IPS-18a (cell line): ENCODE results near the gene CADPS.

Source experiments
- H3K27ac ChIP-seq: one replicate; pipeline ENCODE4 v1.5.1; 2013; ENCODE audit warnings: low read length
- H3K27me3 ChIP-seq: one replicate; pipeline ENCODE4 v1.6.1; 2013; ENCODE audit warnings: mild to moderate bottlenecking, low read length; ENCODE audit not compliant: control insufficient read depth, insufficient read depth
- H3K36me3 ChIP-seq: one replicate; pipeline ENCODE4 v1.6.1; 2013; ENCODE audit warnings: low read depth, low read length; ENCODE audit not compliant: control insufficient read depth
- H3K4me1 ChIP-seq: one replicate; pipeline ENCODE4 v1.6.1; 2013; ENCODE audit warnings: low read depth, low read length; ENCODE audit not compliant: control insufficient read depth
- H3K4me3 ChIP-seq: one replicate; pipeline ENCODE4 v1.5.1; 2013; ENCODE audit warnings: low read length
- H3K9ac ChIP-seq: one replicate; pipeline ENCODE4 v1.6.1; 2013; ENCODE audit warnings: mild to moderate bottlenecking, low read length, moderate library complexity
- H3K9me3 ChIP-seq: one replicate; pipeline ENCODE4 v1.6.1; 2013; ENCODE audit warnings: low read depth, low read length; ENCODE audit not compliant: control insufficient read depth

CADPS gene

GRCh38 chr3:62559831-62560445, 315.3 kb downstream of the CADPS start:
- H3K4me3 ChIP-seq: no peak overlapping the region
- no peaks in the 10 kb centered on the region for H3K9me3 ChIP-seq
- no peaks in the 10 kb centered on the region for H3K27me3 ChIP-seq
- H3K27ac ChIP-seq: no peak overlapping the region
- no peak overlapping the region for H3K9ac ChIP-seq
- H3K4me1 ChIP-seq: no peaks in the 10 kb centered on the region
- no peaks in the 10 kb centered on the region for H3K36me3 ChIP-seq

DNA sequence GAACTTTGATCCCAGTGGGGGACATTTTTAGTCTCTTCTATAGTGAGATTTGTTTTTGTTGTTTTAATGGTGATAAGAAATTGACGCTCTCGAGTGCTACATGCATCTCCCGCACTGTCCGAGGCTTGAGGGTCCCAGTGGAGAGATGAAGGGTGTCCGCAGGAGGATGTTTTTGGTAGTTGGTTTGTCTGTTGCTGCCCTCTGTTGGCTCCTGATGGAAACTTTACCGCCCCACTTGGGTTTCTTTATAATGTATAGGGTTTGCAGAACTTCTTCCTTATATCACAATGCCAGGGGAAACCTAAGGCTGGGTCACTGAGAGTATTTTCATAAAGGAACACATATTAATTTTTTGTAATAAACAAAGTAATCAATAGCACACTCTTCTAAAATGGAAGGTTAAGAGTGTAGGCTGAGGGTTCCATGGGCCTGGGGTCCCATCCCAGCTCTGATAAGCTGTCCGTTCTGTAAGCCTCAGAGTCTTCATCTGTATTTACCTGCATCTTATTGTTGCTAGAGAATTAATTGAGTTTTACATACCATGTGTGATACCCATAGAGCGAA, 316.6 kb downstream of the CADPS start:
- no peaks in the 10 kb centered on the region for H3K27me3 ChIP-seq
- H3K9ac ChIP-seq: no peak overlapping the region
- no peak overlapping the region for H3K27ac ChIP-seq
- no peaks in the 10 kb centered on the region for H3K9me3 ChIP-seq
- no peaks in the 10 kb centered on the region for H3K4me1 ChIP-seq
- no peaks in the 10 kb centered on the region for H3K36me3 ChIP-seq
- no peak overlapping the region for H3K4me3 ChIP-seq

- Histone ChIP-seq H3K27ac (no peak overlapping the region), H3K36me3 (no peaks in the 10 kb centered on the region), H3K4me1 (no peaks in the 10 kb centered on the region), H3K9ac (no peak overlapping the region), H3K27me3 (no peaks in the 10 kb centered on the region), H3K9me3 (no peaks in the 10 kb centered on the region), H3K4me3 (no peak overlapping the region)
Measured at GRCh38 chr3:62557983-62558382, 317.2 kb downstream of the CADPS start.

- Histone ChIP-seq H3K36me3 (no peaks in the 10 kb centered on the region), H3K4me3 (no peak overlapping the region), H3K27me3 (no peaks in the 10 kb centered on the region), H3K4me1 (no peaks in the 10 kb centered on the region), H3K9me3 (no peaks in the 10 kb centered on the region), H3K27ac (no peak overlapping the region), H3K9ac (no peak overlapping the region)
Measured at GRCh38 chr3:62557450-62557849, 317.8 kb downstream of the CADPS start.

DNA sequence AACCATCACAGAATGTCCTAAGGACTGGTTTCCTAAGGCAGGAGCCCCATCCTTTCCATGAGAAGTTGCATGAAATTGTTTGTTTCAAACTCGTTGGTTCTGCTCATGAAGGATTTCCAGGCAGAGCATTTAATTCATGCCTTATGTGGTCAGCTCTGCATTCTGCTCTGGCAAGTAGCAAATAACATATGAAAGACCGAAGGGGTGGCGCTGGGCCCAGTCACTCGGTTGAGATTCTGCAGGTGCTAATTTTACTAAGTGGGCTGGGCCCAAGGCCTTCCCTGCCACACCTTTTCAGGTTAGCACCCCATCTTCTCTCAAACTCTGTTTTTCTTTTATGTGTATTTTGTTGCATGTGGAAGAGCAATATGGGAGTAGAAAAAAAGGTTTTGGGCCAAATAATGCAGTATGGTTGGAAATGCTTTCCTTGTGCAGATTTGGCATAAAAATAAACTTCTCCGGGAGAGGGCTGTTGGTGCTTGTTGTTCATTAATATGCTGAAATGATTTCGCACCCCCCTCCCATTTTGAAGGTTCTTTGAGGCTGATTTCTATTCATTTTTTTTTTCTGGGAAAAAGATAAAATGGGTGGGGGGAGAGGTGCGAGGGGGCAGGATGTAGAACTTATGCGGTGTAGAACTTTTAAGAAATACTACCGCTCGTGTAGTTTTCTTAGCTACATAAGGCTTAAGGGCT, 318.9 kb downstream of the CADPS start:
- Histone ChIP-seq H3K27ac (no peak overlapping the region), H3K4me3 (no peak overlapping the region), H3K27me3 (no peaks in the 10 kb centered on the region), H3K4me1 (no peaks in the 10 kb centered on the region), H3K9ac (no peak overlapping the region), H3K36me3 (no peaks in the 10 kb centered on the region), H3K9me3 (no peaks in the 10 kb centered on the region)

GRCh38 chr3:62554264-62554799, 320.9 kb downstream of the CADPS start:
- Histone ChIP-seq H3K27me3 (no peaks in the 10 kb centered on the region), H3K9me3 (no peaks in the 10 kb centered on the region), H3K9ac (no peak overlapping the region), H3K4me3 (no peak overlapping the region), H3K4me1 (no peaks in the 10 kb centered on the region), H3K27ac (no peak overlapping the region), H3K36me3 (no peaks in the 10 kb centered on the region)

DNA sequence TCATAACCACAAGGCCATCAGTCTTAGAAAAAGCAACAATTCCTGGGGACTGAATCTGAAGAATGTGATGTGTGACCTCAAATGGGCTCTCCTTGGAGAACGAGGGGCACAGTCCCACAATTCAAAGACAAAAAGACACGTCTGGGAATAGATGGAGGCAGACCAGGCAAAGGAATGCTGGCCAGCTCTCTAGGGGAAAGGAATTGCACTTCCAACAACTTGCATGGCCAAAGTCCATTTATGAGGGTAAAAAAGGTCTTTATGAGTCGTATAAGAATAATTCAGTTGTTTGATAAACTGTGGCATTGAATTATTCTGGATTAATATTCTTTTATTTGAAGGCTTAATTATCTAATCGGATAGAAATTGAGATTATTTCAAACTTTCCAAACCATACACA, 321.4 kb downstream of the CADPS start:
- Histone ChIP-seq H3K27me3 (no peaks in the 10 kb centered on the region), H3K4me3 (no peak overlapping the region), H3K36me3 (no peaks in the 10 kb centered on the region), H3K4me1 (peaks cover 2% of the 10 kb centered on the region), H3K9ac (no peak overlapping the region), H3K9me3 (no peaks in the 10 kb centered on the region), H3K27ac (no peak overlapping the region)

DNA sequence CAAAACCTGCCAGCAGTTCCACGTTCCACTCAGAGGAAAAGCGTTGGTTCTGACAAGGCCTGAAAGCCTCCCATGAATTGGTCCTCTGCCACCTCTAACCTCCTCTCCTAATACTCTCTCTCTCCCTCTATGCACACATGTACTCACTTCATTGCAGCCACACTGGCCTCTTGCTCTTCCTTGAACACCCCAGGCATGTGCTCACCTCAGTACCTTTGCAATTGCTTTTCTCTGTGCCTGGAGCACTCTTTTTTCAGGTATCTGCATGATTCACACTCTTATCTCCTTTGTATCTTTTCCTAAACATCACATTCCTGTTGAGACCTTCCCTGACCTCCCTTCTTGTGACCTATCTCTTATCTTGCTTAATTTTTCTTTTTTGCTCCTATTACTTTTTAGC, 323.7 kb downstream of the CADPS start:
- Histone ChIP-seq H3K36me3 (no peaks in the 10 kb centered on the region), H3K4me1 (peaks cover 13% of the 10 kb centered on the region), H3K9ac (no peak overlapping the region), H3K9me3 (no peaks in the 10 kb centered on the region), H3K4me3 (no peak overlapping the region), H3K27ac (no peak overlapping the region), H3K27me3 (no peaks in the 10 kb centered on the region)

- no peak overlapping the region for H3K27ac ChIP-seq
- no peaks in the 10 kb centered on the region for H3K27me3 ChIP-seq
- H3K9ac ChIP-seq: no peak overlapping the region
- peaks cover 13% of the 10 kb centered on the region for H3K4me1 ChIP-seq
- H3K9me3 ChIP-seq: no peaks in the 10 kb centered on the region
- H3K36me3 ChIP-seq: no peaks in the 10 kb centered on the region
- H3K4me3 ChIP-seq: no peak overlapping the region
Measured at GRCh38 chr3:62550439-62550838, 324.8 kb downstream of the CADPS start.

DNA sequence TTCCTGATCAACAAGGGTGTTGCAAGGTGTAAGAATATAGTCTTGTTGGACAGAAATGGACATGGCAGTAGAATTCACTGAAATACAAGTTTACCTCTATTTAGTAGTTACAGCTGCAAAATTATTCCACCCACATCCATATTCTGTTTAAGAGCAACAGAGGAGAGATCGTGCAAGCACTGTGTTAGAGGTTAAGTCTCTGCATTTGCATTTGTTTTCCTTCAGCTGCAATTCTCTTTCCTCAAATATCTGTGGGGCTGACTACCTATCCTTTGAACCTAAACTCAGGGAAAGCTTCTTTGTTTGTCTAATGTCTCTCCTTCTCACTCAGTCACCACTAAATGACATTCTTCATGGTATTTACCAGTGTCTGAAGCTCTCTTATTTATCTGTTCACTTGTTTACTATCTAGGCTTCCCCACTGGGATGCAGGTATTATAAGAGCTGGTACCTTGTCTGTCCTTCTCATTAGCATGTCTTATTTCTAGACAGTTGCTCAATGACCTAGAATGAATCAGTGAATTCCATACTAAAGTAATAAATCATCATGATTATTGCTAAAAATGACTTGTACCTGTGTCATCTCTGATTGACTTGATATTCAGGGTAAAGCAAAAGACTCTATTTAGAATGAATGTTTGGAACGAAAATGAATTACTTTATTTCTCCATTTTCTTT, 326.5 kb downstream of the CADPS start:
- Histone ChIP-seq H3K9me3 (no peaks in the 10 kb centered on the region), H3K4me3 (no peak overlapping the region), H3K36me3 (no peaks in the 10 kb centered on the region), H3K4me1 (peaks cover 20% of the 10 kb centered on the region), H3K27me3 (no peaks in the 10 kb centered on the region), H3K27ac (no peak overlapping the region), H3K9ac (no peak overlapping the region)

GRCh38 chr3:62546266-62546665, 328.9 kb downstream of the CADPS start:
- no peak overlapping the region for H3K27ac ChIP-seq
- H3K4me3 ChIP-seq: no peak overlapping the region
- no peaks in the 10 kb centered on the region for H3K9me3 ChIP-seq
- H3K36me3 ChIP-seq: no peaks in the 10 kb centered on the region
- no peak overlapping the region for H3K9ac ChIP-seq
- H3K4me1 ChIP-seq: peaks cover 23% of the 10 kb centered on the region
- no peaks in the 10 kb centered on the region for H3K27me3 ChIP-seq
